Measurements from ENCODE around the gene ACOXL. TPM values are rescaled to one million over a fixed set of nuclear protein-coding genes. Genes with fewer than 3 reads are reported as not detected.

ACOXL gene
- total RNA-seq, 3 donors from 2014 or later (not counting 1 experiment from before 2014, with no cell fraction given) = not detected

GRCh38 chr2:111048856-111049768 lies 316.7 kb downstream of the ACOXL start:
- Mint-ChIP-seq H3K27ac (peak overlapping the region in 1 of 2 donors; percentile 33), H3K4me1 (peaks cover 26 to 45% of the 10 kb centered on the region in 2 donors), H3K27me3 (ENCODE audit: low read depth in 2 of 2) (peaks cover 7 to 11% of the 10 kb centered on the region in 2 donors), H3K4me3 (peak overlapping the region; percentile 55), H3K36me3 (no peaks in the 10 kb centered on the region), H3K9me3 (no peaks in the 10 kb centered on the region)
- intact Hi-C loops (cut with micrococcal nuclease) = no loop called here
- Histone ChIP-seq H3K27ac (ENCODE audit: low read length) (no peak overlapping the region), H3K9me3 (ENCODE audit: control insufficient read depth, insufficient read depth, low read length) (no peaks in the 10 kb centered on the region), H3K4me1 (ENCODE audit: control insufficient read depth, insufficient read depth, low read length) (peaks cover 35% of the 10 kb centered on the region), H3K27me3 (ENCODE audit: control insufficient read depth, insufficient read depth, low read length) (no peaks in the 10 kb centered on the region), H3K36me3 (ENCODE audit: control insufficient read depth, insufficient read depth, low read length) (no peaks in the 10 kb centered on the region), H3K4me3 (ENCODE audit: low read length) (no peak overlapping the region)
- TF ChIP-seq CTCF (IDR thresholded peaks at IDR 0.05) = no peak
- DNase-seq = no peak
- 87% methylated on average over 12 of the region's 12 CpGs for WGBS (ENCODE audit: insufficient coverage)
- no peak for ATAC-seq

- Mint-ChIP-seq H3K9me3 (no peaks in the 10 kb centered on the region), H3K4me3 (peak overlapping the region; percentile 55), H3K27ac (peak overlapping the region; percentile 37 to 66), H3K4me1 (peaks cover 34 to 50% of the 10 kb centered on the region in 2 donors), H3K36me3 (no peaks in the 10 kb centered on the region), H3K27me3 (ENCODE audit: low read depth in 2 of 2) (peaks cover 7 to 11% of the 10 kb centered on the region in 2 donors)
- DNase-seq (peak in 1 of 2 donors; percentile 14), ATAC-seq (peak in 2 of 3 donors; percentile 38 to 53)
- H3K36me3 ChIP-seq (ENCODE audit: control insufficient read depth, insufficient read depth, low read length) = no peaks in the 10 kb centered on the region
- H3K27ac ChIP-seq (ENCODE audit: low read length) = peak overlapping the region; percentile 16
- WGBS (ENCODE audit: insufficient coverage) = 64% methylated on average over 7 of the region's 8 CpGs
- H3K4me1 ChIP-seq (ENCODE audit: control insufficient read depth, insufficient read depth, low read length) = peaks cover 44% of the 10 kb centered on the region
- intact Hi-C loops (cut with micrococcal nuclease) = loop anchor here (2.0 kb wide), 1 partner anchor 203 kb away; no protein-coding TSS in a partner anchor
- no peaks in the 10 kb centered on the region for H3K27me3 ChIP-seq (ENCODE audit: control insufficient read depth, insufficient read depth, low read length)
- no peak overlapping the region for H3K4me3 ChIP-seq (ENCODE audit: low read length)
- H3K9me3 ChIP-seq (ENCODE audit: control insufficient read depth, insufficient read depth, low read length) = no peaks in the 10 kb centered on the region
- TF ChIP-seq CTCF (IDR thresholded peaks at IDR 0.05) = no peak
Observed at GRCh38 chr2:111049792-111050640, 317.6 kb downstream of the ACOXL start.

- Mint-ChIP-seq H3K4me3 (peak overlapping the region; percentile 55), H3K27ac (peak overlapping the region; percentile 37 to 66), H3K27me3 (ENCODE audit: low read depth in 2 of 2) (peaks cover 7 to 8% of the 10 kb centered on the region in 2 donors), H3K36me3 (no peaks in the 10 kb centered on the region), H3K4me1 (peaks cover 39 to 56% of the 10 kb centered on the region in 2 donors), H3K9me3 (no peaks in the 10 kb centered on the region)
- Histone ChIP-seq H3K4me3 (ENCODE audit: low read length) (no peak overlapping the region), H3K4me1 (ENCODE audit: control insufficient read depth, insufficient read depth, low read length) (peaks cover 51% of the 10 kb centered on the region), H3K36me3 (ENCODE audit: control insufficient read depth, insufficient read depth, low read length) (no peaks in the 10 kb centered on the region), H3K9me3 (ENCODE audit: control insufficient read depth, insufficient read depth, low read length) (no peaks in the 10 kb centered on the region), H3K27me3 (ENCODE audit: control insufficient read depth, insufficient read depth, low read length) (no peaks in the 10 kb centered on the region), H3K27ac (ENCODE audit: low read length) (peak overlapping the region; percentile 16)
- ATAC-seq (peak; percentile 52 to 73 (median 55)), DNase-seq (peak in 1 of 2 donors; percentile 16)
- intact Hi-C loops (cut with micrococcal nuclease) = loop anchor here (2.0 kb wide), 1 partner anchor 204 kb away; no protein-coding TSS in a partner anchor
- 44% methylated on average over 7 of the region's 9 CpGs for WGBS (ENCODE audit: insufficient coverage)
- no peak for TF ChIP-seq CTCF (IDR thresholded peaks at IDR 0.05)
Observed at GRCh38 chr2:111050701-111051376, 318.5 kb downstream of the ACOXL start.

Measured in natural killer cell (primary cell).